Measurements from ENCODE around the gene DOCK4.

Gene DOCK4

DNA sequence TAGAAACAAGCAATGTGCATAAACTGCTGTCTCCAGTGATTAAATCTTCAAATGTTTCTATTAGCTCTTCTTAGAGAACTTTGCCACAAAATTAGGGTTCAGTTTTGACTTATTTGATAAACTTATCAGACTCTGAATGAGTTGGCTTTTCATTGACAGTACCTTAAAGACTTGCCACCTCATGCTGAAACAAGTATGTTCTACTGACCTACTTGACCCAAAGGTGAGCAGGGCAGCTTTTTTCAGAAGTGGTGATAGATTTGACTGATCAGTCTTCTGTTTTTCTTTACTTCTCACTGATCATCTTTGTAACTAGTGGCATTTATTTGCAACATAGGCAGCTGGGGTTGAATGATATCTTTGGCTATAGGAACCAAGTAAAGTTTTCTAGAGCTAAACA lies 8.1 kb upstream of the DOCK4 start:
- DNase-seq, result no peak

GRCh38 chr7:112213735-112214134 lies 7.5 kb upstream of the DOCK4 start:
- DNase-seq, result no peak

GRCh38 chr7:112212571-112212970 lies 6.4 kb upstream of the DOCK4 start:
- DNase-seq, result no peak

GRCh38 chr7:112211348-112211907 lies 5.2 kb upstream of the DOCK4 start:
- no peak for DNase-seq

GRCh38 chr7:112207765-112208164 lies 1.6 kb upstream of the DOCK4 start:
- DNase-seq, result no peak

- DNase-seq, result no peak
Observed at GRCh38 chr7:112206991-112207592, 893 bp upstream of the DOCK4 start.

GRCh38 chr7:112205343-112206237 lies 609 bp downstream of the DOCK4 start:
- no peak for DNase-seq

DNA sequence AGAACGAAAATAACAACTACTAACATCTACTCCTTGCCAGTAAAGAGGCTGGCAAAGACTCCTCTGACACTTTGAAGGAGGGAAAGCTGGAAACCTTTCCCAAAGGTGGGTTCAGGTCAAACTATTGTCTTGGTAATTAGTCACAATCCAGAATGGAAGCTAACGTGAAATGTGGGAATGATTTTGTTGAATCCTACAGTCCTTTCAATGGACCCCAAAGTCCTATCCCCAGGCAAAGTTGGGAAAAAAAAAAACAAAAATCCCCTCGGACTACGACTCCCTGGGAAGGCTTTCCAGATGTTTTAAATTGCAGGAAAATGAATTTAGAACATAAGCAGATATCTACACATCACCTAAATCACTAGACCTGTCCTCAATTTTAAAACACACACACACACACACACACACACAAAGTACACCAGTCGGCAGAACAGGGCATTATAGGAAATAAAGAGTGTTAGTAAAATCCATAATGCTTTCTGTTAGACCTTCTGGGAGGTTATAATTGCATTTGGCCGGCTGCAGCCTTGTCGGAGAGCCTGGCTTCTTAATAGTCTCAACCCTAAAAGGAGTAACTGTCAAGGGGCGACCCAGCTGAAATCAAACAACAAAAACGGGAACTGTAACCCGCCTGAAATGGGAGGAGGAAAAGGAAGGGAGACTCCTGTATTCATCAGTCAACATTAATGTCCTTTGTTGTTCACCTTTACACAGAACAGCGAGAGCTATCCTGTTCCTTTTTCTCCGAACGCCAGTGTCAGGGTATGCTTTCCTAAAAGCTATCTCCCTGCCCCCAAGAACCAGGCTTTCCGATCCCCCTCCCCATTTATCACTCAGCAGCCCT lies 1.5 kb downstream of the DOCK4 start:
- no peak for DNase-seq

- DNase-seq, result no peak
Observed at GRCh38 chr7:112203365-112203739, 2.8 kb downstream of the DOCK4 start.

DNA sequence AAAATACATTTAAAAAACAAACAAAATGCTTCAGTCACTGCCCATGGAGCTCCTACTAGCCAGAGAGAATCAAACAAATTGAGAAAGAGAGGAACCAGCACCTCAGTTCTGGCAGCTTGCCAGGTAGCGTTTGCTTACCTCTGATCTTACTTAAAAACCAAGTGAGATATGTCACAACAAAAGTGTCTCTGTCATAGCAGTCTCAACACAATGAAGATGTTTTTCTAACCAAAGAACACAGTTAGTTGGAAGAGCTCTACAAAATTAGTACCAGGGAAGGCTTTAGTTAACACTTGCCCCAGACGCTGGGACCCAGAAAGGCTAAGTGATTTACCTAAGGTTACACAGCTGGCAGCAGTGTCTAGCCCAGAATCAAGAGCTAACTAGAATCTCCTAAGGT lies 3.4 kb downstream of the DOCK4 start:
- DNase-seq, result no peak

GRCh38 chr7:112201839-112202238 lies 4.4 kb downstream of the DOCK4 start:
- DNase-seq, result no peak

DNA sequence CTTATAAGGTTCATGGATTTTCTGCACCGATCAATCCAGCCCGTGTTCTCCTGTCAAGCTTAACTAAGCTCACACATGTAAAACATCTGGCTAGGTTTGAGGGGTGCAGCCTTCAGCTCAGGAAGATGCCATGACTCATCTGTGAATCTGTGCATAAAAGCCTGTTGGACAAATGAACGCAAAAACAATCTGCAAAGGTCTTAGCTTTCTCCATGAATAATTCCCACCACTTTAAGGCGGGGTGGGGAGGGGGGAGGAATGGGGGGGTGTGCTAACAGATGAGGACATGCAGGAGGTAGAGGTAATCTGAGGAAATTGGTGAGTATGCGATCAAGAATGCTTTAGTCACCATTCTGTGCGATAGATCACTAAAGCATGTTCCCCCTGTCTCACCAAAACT lies 4.8 kb downstream of the DOCK4 start:
- no peak for DNase-seq

GRCh38 chr7:112199672-112200071 lies 6.5 kb downstream of the DOCK4 start:
- DNase-seq, result no peak

DNA sequence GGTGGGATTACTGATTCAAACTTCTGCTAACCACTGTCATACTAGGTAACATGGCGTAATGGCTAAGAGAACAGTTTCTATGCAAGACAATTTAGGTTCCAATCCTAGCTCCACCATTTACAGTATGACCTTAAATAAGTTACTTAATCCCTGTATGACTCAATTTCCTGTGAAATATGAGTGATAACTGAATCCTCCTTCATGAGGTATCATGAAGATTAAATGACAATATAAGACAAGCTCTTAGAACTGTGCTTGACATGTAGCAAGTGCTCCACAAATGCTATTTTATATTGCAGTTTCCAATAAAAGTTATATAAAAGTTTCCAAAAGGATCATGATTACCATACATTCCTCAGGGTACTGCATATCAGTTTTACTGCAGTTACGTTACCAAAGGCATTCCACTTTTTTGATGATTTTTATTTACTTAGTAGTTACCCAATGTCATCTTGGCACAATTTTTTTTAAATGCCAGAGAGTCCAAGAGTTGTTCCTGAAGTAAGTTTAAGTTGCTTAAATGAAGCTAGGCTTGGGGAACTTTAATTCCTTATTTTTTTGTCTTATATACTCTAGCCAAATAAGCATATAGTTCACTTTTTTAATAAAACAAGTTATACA lies 7.1 kb downstream of the DOCK4 start:
- no peak for DNase-seq

- DNase-seq, result no peak
Observed at GRCh38 chr7:112197322-112197721, 8.9 kb downstream of the DOCK4 start.

GRCh38 chr7:112195717-112196116 lies 10.5 kb downstream of the DOCK4 start:
- no peak for DNase-seq

DNA sequence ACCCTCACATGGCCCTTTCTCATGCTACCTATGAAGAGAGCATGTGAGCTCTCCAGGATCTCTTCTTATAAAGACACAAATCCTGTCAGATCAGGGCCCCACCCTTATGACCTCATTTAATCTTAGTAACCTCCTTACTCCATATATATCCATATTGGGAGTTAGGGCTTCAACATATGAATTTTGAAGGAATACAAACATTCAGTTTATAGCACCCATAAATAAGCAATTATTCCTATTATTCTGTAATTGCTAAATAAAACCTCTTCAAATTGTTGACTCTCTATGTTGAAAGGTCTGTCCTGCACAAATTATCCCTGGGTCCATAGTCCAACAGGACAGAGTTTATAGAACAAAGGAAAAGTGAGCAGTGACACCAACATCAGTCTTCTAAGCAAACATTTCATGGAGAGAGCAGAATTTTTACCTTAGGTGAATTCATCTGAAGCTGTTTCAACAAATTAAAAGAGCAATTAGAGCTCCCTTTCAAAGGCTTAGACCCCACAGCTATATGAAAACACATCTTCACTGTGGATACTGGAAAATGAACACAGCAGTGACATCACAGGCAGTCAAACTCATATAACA lies 12.2 kb downstream of the DOCK4 start:
- no peak for DNase-seq

GRCh38 chr7:112192236-112193154 lies 13.7 kb downstream of the DOCK4 start:
- DNase-seq, result no peak

- DNase-seq, result no peak
Observed at GRCh38 chr7:112190120-112190519, 16.1 kb downstream of the DOCK4 start.

DNA sequence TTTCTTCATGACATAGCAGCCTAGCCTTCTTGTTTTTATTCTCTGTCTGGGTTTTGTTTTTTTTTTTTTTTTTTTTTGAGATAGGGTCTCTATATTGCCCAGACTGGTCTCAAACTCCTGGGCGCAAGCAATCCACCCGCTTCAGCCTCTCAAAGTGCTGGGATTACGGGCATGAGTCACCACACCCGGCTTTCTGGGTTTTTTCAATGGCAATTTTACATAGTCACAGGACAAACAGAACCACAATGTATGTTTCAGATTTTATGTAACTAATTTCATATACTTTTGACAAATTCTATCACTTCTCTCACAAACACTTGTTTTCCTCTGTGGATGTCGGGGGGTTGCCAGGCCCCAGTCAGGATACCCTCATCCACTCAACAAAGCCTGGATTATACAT lies 16.5 kb downstream of the DOCK4 start:
- no peak for DNase-seq

- DNase-seq, result no peak
Observed at GRCh38 chr7:112188257-112188656, 17.9 kb downstream of the DOCK4 start.
